DMS 273 (cell line): ENCODE results near the gene XAB2.

Experiments used
- DNase-seq: peaks from one replicate; lab custom pipeline; 2025; ENCODE audit not compliant: unreplicated experiment; lab: John Stamatoyannopoulos, UW

Gene XAB2

DNA sequence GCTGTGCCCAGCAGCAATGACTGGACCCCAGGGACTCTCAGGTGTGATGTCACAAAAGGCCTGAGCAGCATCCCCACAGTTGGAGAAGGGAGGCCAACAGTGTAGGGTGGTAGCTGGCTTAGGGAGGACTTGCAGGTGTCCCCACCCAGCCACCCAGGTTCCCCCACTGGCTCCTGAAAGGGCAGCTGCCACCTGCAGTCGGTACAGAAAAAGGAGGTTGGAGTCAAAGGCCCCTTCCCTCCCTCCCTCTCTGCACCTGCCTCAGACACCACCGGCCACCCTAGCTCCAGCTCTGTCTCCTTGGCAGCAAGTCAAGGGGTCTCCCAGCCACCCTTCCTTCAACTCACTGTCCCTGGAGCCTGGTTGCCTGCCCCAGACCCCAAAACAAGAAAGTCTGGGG, 4.4 kb upstream of the XAB2 start, which contains the start of gene PCP2:
Gene PCP2 (minus strand): TSS at position 22 of the 400 bp plus-strand sequence. CDS start 262 bp downstream, outside the sequence.
- no peak for DNase-seq

- DNase-seq, result no peak
Measured at GRCh38 chr19:7632340-7633203, 3.2 kb upstream of the XAB2 start.

GRCh38 chr19:7631577-7631976, 2.2 kb upstream of the XAB2 start:
- no peak for DNase-seq

DNA sequence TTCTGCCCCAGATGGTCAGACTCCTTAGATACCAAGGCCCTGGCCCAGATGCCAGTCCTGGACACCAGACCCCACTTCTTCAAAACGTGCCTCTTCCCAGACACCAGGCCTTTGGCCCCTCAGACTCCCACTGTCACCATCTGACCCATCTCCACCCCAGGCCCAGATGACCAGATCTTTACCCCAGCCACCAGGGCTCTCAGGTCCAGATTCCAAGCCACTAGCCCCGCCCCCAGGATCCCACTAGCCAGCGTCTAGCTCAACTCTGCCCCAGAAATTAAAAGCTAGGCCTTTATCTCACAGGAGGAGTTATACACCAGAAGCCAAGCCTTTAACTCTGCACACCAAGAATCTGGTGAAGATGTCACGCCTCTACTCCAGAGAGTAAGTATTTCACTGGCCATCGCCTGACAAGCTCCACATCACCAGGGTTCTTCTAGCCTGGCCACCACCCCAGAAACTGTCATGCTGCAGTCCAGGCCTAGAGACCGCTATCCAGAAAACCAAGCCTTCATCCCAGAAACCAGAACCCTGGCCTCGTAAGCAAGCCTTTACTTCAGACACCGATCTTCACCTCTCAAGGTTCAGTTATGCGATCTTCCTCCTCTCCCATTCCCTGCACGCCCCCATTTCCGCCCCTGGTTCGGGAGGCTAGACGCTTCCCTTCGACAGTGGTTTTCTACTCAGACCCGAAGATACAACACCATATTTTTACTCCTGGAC, 595 bp downstream of the XAB2 start:
- DNase-seq, result no peak

- no peak for DNase-seq
Measured at GRCh38 chr19:7627166-7627565, 2.2 kb downstream of the XAB2 start.

DNA sequence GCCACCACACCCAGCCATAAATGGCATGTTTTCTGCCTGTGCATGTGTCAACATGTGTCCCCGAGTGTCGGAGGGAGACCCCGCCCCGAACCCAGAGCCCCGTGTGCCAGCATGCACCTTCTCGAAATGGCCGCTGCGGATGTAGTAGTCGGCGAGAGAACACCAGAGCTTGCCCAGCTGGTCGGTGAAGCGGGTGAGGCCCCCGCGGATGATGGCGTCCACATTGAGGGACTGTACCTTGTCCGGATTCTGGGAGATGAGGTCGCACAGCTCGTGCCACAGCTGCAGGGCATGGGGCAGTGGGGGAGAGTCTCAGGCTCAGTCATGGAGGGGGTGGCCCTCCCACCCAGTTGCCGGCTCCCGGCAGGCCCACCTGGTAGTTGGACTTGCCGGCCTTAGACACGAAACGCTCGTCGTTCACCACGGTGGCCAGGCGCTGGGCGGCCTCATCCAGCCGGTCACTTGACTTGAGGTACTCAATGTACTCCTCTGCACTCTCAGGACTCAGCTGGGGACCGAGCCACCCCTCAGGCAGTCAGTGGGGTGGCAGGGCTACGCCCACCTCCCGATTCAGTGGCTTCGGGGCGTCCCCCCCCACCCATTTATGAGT, 3.5 kb downstream of the XAB2 start:
- DNase-seq, result no peak

DNA sequence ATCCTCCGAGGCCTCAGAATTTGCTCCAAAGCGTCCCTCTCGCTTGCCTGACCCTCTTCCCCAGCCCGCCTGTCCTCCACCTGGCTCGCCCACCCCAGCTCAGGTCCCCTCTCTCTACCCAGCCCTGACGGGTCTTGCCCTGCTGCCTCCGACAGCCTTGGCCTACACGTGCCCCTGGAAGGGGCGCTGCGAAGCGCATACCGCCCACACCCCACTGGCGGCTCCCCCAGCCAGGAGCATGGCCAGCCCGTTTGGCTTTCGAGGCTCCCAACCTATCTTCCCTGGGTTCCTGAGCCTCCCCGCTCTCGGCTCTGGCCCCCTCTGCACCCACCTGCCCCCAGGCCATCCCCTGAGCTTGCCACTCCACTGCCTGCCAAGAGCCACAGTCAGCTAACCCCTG, 4.5 kb downstream of the XAB2 start:
- DNase-seq, result no peak

- DNase-seq, result no peak
Measured at GRCh38 chr19:7623725-7624603, 5.4 kb downstream of the XAB2 start.

GRCh38 chr19:7622933-7623685, 6.2 kb downstream of the XAB2 start:
- DNase-seq, result peak; percentile 25

DNA sequence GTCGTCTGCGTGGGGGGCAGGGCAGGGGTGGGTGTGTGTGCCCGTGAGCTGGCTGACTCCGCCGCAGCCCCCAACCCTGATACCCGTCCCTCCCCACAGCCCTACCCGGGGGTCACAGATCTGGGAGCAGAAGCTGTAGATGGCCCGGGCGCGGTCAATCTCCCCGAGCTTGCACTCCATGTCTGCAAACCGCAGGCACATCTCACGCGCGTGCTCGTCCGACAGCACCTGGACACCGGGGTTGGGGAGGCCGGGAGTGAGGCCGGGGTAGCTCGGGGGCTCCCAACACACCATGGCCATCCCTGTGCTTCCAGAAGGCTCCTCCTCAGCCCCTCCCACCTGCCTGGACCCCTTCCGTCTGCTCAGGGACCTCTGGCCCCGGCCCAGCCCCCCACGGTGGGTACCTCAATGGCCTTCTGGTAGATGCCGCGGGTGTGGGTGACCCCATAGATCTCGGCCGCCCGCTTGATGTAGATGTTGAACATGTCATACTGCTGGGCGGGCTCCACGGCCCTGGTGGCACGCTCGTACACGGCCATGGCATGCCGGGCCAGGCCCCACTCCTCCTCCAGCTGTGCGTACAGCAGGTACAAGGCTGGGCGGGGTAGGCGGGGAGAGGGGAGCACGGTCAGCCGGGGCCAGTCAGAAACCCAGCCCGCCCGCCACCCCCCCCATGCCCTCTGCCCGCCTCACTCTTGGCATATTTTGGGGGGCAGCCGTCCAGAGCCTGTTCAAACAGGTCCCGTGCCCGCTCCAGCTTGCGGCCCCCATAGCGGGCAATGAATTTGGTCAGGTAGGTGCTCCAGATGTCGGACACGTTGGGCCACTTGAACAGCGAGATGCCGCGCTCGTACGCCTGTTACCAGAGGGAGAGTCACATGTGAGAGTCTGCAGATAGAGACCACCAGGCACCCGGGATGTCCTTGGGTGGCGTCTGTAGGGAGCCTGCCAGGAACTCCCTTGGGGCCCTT, 8.6 kb downstream of the XAB2 start:
- DNase-seq, result no peak

DNA sequence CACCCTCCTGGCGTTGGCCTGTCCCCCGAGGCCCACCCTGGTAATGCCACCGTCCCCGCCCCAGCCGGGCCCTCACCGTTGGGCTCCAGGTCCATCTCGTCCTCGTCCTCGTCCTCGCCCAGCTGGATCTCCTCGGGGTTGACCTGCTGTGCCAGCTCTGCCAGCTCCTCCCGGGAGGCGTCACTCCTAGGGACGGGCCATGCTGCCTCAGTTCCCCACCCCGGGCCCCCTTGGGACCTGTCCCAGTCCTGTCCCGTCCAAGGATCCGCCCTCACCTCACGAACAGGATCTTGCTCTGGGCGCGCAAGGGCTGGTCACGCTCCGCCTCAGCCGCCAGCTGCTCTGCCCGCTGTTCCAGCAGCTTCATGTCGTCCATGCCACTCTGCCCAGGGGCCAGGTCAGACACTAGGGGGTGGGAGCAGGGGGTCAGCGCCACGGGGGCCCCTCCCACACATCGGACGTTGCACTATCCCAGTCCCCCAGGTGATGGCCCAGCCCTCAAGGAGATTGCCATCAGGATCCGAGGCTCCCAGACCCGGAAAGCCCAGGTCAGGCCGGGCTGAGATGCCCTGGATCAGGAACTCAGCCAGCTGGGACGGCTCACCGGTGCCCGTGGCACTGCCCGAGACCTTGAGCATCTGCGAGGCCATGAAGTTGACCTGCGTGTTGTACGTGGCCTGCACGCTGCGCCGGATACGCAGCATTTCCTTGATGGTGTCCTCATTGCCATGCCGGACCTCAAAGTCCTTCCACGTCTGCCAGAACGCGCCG, 9.5 kb downstream of the XAB2 start:
- no peak for DNase-seq

GRCh38 chr19:7618771-7619510, 10.4 kb downstream of the XAB2 start:
- peak; percentile 48 for DNase-seq

DNA sequence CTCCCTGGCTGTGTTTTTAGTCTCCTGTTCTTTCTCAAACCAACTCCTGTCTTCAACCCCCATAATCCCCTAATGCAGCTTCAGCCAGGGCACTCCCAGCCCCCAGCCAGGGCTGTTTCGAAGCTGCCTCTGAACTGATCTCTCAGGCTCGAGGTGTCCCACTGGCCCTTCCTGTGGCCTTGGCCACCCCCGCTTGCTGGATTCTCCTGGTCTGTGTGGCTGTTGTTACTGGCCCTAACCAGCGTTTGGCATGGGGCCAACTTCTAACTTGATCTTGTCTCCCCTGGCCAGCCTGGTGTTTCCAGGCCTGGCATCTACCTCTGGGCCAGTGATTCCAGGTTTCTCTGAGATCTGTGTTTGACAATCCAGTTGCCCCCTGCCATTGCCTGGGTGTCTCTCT, 11.0 kb downstream of the XAB2 start:
- DNase-seq, result peak; percentile 48

DNA sequence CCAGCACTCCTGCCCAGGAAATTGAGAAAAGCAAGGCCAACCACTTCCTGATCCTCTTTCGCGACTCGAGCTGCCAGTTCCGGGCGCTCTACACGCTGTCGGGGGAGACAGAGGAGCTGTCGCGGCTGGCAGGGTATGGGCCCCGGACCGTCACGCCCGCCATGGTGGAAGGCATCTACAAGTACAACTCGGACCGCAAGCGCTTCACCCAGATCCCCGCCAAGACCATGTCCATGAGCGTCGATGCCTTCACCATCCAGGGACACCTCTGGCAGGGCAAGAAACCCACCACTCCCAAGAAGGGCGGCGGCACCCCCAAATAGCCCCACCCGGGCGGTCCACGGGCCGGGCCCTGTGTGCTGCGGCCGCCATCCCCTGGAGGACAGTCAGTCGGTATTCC, 11.6 kb downstream of the XAB2 start:
- DNase-seq, result no peak

- no peak for DNase-seq
Measured at GRCh38 chr19:7617172-7617571, 12.2 kb downstream of the XAB2 start.

DNA sequence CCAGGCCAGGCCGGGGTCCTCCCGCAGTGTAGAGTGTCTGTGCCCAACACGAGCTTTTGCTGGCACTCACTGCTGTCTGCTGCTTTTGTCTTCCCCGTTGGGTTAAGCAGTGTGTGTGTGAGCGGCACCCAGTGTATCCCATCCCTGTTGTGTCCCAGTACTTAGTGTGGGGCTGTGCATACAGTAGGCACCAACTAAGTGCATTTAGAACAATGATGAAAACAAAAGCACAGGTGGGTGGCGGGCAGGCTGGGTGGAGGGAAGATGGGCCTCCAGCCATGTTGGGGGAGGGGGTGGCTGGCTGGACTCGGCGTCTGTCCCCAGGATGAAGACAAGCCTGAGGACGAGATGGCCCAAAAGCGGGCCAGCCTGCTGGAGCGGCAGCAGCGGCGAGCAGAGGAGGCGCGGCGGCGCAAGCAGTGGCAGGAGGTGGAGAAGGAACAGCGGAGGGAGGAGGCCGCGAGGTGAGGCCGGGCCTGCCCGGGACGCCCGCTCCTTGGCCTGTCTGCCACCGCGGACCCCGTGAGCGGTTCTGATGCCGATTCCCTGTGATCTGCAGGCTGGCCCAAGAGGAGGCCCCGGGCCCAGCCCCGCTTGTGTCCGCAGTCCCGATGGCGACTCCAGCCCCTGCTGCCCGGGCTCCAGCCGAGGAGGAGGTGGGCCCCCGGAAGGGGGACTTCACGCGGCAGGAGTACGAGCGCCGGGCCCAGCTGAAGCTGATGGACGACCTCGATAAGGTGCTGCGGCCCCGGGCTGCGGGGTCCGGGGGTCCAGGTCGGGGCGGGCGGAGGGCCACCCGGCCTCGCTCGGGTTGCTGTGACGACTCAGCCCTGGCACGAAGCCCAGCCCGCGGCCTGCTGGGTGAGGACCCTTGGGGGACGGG, 14.2 kb downstream of the XAB2 start:
- DNase-seq, result no peak
